KOPT-K1 (cell line): ENCODE results near the gene EXOC4.

Source experiments
- H3K27ac ChIP-seq: fragments of 200-600 bp; sonication (generic); 2 replicates; pipeline ENCODE4 v1.5.1; 2016; ENCODE audit warnings: antibody characterized with exemption, mild to moderate bottlenecking, low read depth, low read length; ENCODE audit not compliant: poor library complexity, severe bottlenecking
- H3K36me3 ChIP-seq: fragments of 200-600 bp; sonication (generic); 2 replicates; pipeline ENCODE4 v1.5.1; 2017; ENCODE audit warnings: antibody characterized with exemption, mild to moderate bottlenecking, low read length, moderate library complexity; ENCODE audit not compliant: insufficient read depth
- H3K9me3 ChIP-seq: fragments of 200-600 bp; sonication (generic); 2 replicates; pipeline ENCODE4 v1.5.1; 2017; ENCODE audit warnings: antibody characterized with exemption, low read length, mild to moderate bottlenecking; ENCODE audit not compliant: insufficient read depth, poor library complexity, severe bottlenecking

The EXOC4 gene

GRCh38 chr7:133478591-133479135 is 225.8 kb downstream of the EXOC4 start:
- peaks cover 23% of the 10 kb centered on the region for H3K36me3 ChIP-seq
- H3K27ac ChIP-seq = peak overlapping the region; percentile 99

DNA sequence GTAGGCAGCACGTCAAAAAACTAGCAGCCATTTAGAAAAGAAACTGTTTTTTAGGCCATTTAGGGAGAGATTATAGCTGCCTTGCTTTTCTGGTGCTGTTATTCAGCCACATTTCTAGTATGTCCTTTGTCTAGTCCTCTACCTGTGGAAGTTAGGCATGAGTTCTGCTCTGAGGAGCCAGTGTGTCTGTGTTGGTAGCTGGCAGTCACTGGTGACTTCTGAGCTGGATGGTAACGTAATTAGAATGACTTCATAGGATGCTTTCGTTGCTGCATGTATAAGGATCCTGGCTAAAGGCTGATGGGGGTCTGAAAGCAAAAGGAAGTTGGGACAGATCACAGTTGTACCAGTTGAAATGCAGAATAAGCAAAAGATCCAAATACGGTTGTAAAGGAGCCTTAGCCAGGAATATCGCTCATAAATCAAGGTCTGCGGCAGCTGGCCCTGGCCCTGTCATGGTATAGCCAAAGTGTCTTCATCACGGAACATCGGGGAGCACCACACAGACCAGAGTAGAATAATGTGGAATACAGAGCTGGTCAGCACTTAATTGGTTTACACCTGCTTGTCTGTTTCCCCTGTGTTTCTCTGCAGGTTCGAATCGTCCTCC is 226.7 kb downstream of the EXOC4 start:
- H3K36me3 ChIP-seq = peaks cover 23% of the 10 kb centered on the region
- peak overlapping the region; percentile 99 for H3K27ac ChIP-seq

More at GRCh38 chr7:133478591-133479135, 225.8 kb downstream of the EXOC4 start:
- H3K9me3 ChIP-seq = peaks cover 7% of the 10 kb centered on the region

DNA sequence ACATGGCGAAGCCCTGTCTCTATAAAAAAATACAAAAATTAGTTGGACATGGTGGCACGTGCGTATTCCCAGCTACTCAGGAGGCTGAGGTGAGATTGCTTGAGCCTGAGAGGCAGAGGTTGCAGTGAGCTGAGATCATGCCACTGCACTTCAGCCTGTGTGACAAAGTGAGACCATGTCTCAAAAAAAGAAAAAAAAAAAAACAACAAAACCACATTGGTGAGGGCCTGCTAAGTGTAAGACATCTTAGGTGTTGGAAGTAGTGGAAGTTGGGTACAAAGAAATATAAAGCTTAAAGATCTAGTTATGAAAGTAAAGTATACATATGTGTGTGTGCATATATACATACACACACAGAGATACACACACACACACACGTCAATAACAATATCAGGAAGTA is 228.0 kb downstream of the EXOC4 start:
- H3K9me3 ChIP-seq = peaks cover 7% of the 10 kb centered on the region

More for the DNA sequence above, 226.7 kb downstream of the EXOC4 start:
- peaks cover 7% of the 10 kb centered on the region for H3K9me3 ChIP-seq

GRCh38 chr7:133481676-133482075 is 228.8 kb downstream of the EXOC4 start:
- peak overlapping the region; percentile 99 for H3K27ac ChIP-seq
- peaks cover 20% of the 10 kb centered on the region for H3K36me3 ChIP-seq
- peaks cover 2% of the 10 kb centered on the region for H3K9me3 ChIP-seq

More for the DNA sequence above, 228.0 kb downstream of the EXOC4 start:
- Histone ChIP-seq H3K27ac (peak overlapping the region; percentile 99), H3K36me3 (peaks cover 23% of the 10 kb centered on the region)

DNA sequence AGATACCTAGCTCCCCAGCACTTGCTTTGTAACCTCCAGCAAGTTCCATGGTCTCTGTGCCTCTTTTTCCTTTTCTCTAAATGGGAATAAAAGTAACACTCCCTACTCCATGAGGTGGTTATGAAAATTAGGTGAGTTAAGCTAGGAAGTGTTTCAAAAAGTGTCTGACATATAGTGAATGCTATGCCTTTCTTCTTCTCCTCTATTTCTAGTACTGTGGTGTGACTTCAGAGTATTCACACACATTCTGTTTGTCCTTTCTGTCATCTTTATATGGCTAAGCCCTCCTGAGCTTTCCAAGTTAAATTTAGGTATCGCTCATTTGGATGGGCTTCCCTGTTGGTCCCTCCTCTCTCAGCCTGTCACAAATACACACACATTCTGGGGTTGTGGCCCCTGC is 229.7 kb downstream of the EXOC4 start:
- Histone ChIP-seq H3K36me3 (peaks cover 11% of the 10 kb centered on the region), H3K27ac (peak overlapping the region; percentile 99)

DNA sequence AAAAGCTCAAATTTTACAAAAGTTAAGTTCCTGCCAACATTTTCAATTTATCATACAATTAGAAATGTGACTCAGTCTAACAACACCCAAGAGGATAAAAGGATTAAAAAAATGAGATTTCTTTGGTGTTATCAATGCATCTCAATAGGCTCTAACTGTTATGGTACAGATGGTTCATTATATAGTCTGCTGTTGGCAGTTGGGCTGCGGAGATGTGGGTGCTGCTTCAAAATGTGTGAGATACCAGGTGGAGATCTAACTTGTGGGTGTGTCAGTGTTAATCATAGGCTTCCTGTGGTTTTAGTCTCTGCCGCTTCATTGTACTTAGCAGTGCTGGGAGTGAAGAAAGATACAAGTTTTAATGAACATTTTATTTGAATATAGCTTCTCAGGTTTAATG is 231.2 kb downstream of the EXOC4 start:
- H3K27ac ChIP-seq = peak overlapping the region; percentile 99
- no peaks in the 10 kb centered on the region for H3K9me3 ChIP-seq
- peaks cover 11% of the 10 kb centered on the region for H3K36me3 ChIP-seq

More for the DNA sequence above, 229.7 kb downstream of the EXOC4 start:
- H3K9me3 ChIP-seq = no peaks in the 10 kb centered on the region

DNA sequence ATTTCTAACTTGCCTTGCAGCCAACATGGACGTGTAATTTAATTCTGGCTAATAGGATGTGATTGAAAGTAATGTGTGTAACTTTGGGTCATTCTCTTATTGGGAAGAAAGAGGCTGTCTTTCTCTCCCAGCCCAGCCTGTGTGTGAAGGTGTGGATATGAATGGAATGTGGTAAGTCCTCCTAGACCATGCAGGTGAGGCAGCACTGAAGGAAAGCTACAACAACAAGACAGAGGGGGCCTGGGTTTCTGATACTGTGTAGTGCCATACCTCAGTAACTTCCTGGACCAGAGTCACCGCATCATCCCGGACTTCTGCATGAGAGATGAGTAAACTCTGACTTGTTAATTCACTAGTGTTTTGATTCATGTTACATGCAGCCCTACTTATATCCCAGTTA is 237.0 kb downstream of the EXOC4 start:
- Histone ChIP-seq H3K9me3 (no peaks in the 10 kb centered on the region), H3K27ac (peak overlapping the region; percentile 33), H3K36me3 (no peaks in the 10 kb centered on the region)

DNA sequence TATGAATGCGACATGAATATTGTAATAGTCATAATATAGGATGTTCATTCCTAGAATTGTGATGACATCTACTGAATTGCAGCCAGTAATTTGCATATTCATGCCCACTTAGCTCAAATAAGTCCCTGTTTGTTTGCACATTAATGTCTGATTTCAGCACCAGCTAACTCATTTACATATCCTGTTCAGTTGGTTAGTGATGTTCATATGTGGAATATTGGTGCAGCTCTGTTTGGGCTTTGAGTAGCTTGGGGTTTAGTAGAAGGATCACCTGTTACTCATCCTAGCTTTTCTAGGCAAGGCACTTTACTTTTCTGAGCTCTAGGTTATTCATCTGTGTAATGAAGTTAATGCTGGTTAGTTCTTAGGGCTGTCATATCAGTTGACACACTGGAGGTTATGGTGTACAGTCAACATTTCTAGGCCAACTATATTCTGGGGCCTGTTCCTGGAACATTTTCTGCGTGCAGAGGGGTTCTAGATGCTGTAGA is 238.4 kb downstream of the EXOC4 start:
- no peaks in the 10 kb centered on the region for H3K36me3 ChIP-seq
- peak overlapping the region; percentile 41 for H3K27ac ChIP-seq
- H3K9me3 ChIP-seq = peaks cover 3% of the 10 kb centered on the region

- Histone ChIP-seq H3K27ac (peak overlapping the region; percentile 41), H3K9me3 (peaks cover 3% of the 10 kb centered on the region), H3K36me3 (no peaks in the 10 kb centered on the region)
These were observed 239.2 kb downstream of the EXOC4 start for GRCh38 chr7:133491846-133492652.

DNA sequence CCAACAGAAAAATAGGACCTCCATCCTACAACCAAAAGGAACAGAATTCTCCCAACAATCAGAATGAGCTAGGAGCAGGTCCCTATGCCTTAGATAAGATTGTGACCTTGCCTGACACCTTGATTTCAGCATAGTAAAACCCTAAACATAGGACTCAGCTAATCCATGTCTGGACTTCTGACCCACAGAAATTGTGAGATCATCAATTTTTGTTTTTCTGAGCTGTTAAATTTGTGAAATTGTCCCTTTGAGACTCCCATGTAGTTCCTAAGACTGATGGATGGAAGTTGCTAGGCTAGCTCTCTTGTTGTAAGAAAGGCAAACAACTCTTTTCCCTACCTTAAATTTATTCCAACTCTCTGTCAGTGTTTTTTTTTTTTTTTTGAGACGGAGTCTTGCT is 244.2 kb downstream of the EXOC4 start:
- Histone ChIP-seq H3K27ac (no peak overlapping the region), H3K9me3 (peaks cover 3% of the 10 kb centered on the region), H3K36me3 (no peaks in the 10 kb centered on the region)

DNA sequence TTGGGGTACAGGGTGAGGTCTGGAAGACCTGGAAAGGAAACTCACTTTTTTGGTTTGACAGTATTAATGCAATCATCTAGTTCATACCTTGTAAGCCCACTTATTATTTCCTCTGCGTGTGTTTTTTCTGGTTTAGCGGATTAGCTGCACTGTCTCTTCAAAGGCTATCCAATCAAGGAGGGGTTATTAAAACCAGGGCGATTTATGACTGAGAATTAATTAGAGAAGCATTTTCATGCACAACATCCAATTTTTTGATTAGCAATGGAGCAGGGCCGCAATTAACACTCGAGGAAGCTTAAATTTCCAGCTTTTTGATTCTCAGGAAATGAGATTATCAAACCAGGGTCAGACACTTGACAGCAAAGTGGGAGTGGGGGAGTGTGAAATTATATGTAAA is 248.9 kb downstream of the EXOC4 start:
- Histone ChIP-seq H3K36me3 (no peaks in the 10 kb centered on the region), H3K27ac (no peak overlapping the region), H3K9me3 (no peaks in the 10 kb centered on the region)

DNA sequence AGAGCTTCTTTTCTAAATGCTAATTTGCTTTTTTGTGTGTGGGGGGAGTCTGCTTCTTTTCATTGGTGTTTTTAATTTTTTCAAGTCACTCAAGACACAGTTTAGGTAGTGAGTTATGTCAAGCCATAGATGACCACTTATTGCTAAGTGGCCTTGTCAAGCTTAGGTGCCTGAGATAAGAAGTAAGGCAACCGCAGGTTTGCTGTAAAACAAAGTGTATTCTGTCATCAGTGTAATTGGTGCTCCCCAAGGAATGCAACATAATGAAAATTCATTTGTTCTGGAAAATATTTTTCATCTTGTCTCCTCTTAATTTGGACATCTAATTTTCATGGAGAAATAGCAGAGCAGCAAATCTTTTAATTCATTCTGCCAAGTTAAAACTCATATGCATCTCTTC is 249.6 kb downstream of the EXOC4 start:
- no peaks in the 10 kb centered on the region for H3K36me3 ChIP-seq
- no peaks in the 10 kb centered on the region for H3K9me3 ChIP-seq
- no peak overlapping the region for H3K27ac ChIP-seq

DNA sequence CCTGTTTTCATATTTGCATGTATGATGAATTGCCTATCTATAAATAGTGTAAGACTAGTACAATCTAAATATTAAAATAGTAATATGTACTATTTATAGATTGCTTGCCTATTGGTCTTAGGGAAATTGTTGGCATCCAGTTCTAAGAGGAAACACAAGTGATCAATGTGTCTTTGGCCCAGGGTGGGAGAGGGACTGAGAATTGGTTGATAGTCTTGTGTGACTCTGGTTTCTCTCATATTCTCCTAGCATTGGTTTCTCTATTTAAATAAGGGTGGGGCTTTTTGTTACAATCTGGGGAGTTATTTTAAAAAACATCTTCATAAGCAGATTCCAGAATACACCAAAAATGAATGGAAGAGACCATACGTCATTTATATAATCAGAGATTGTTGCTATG is 250.1 kb downstream of the EXOC4 start:
- H3K36me3 ChIP-seq = no peaks in the 10 kb centered on the region
- H3K27ac ChIP-seq = no peak overlapping the region

DNA sequence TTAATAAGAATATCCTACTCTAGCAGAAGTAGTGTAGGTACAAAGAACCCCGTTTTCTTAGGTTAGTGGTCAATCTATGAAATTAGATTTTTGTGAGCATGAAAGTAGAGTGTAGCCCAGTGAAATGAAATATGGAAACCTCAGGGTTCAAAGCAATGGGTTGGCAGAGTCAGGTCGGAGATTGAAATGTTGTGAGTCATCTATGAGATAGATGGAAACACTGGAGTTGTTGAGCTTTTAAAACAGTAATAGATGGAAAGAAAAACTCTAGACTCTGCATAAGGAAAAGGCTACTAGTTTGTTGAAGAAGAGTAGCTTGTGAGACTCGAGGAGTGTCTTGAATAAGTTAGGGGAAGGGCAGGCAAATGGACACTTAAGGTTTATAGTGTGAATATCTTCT is 251.9 kb downstream of the EXOC4 start:
- no peak overlapping the region for H3K27ac ChIP-seq
- no peaks in the 10 kb centered on the region for H3K9me3 ChIP-seq

More for the DNA sequence above, 250.1 kb downstream of the EXOC4 start:
- H3K9me3 ChIP-seq = no peaks in the 10 kb centered on the region

DNA sequence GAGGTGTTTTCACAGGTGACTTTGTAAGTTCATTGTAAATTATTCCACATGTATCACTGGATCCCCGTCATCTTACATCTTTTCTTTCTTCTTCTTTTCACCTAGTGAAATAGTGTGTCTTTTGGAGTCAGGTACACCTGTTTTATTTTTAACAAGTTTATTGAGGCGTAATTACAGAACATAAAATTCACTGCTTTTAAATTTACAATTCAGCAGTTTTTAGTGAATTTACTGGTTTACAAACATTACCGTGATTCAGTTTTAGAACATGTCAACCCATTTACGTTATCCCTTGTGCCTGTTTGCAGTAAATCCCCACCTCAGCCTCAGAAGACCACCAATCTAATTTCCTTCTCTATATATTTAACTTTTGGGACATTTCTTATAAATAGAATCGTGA is 256.9 kb downstream of the EXOC4 start:
- Histone ChIP-seq H3K36me3 (no peaks in the 10 kb centered on the region), H3K9me3 (peaks cover 11% of the 10 kb centered on the region), H3K27ac (no peak overlapping the region)

More for the DNA sequence above, 251.9 kb downstream of the EXOC4 start:
- H3K36me3 ChIP-seq = no peaks in the 10 kb centered on the region
